GM19193 (cell line): ENCODE measurements around the gene MIOS.

Source experiments
- POLR2A ChIP-seq: IDR thresholded peaks from 4 replicates; pipeline ENCODE4 v1.6.1; 2011; ENCODE audit not compliant: insufficient read depth, insufficient read length; ENCODE audit errors: extremely low read depth

The MIOS gene

GRCh38 chr7:7651479-7651878, 84.8 kb downstream of the MIOS start:
- TF ChIP-seq POLR2A: no peak

GRCh38 chr7:7652798-7653540, 86.3 kb downstream of the MIOS start:
- no peak for TF ChIP-seq POLR2A

- TF ChIP-seq POLR2A: no peak
Observed at GRCh38 chr7:7653593-7654187, 87.0 kb downstream of the MIOS start.

DNA sequence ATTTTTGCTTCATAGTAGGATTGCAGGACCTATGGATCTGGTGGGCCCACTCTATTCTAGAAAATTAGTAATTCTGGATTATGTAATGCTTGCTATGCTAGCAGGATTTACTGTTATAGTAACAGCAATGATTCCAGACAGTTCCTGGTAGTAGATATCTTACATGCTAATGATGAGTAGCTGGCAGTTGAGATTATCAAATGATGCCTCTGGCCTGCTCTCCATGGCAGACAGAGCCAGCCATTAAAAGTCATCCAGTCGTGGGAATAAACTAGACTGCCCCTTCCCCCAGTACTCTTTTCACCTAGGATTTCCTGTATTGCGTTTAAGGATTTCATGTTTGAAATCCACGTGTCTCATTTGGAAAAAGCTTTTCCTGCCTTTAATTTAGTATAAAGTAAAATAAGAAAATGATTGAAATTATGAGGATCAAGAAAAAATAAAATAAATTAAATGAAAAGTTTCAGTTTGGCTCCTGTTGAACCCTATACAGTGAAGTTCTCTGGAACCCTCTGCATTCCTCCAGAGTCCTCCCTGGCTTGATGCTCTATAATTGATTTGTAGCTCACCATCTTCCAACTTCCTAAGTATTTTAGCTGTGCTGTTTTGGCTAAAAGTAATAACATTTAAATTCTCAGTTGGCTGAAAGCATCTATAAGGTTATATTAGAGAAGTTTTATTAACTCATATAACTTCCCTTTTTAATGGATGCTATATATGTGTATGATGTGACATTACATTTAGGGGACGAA, 88.5 kb downstream of the MIOS start:
- no peak for TF ChIP-seq POLR2A
